ENCODE data around the gene KCNAB1.

Gene KCNAB1

GRCh38 chr3:156373095-156373494 is 252.7 kb downstream of the KCNAB1 start:
- Histone ChIP-seq H3K36me3 (ENCODE audit: low read length) (no peaks in the 10 kb centered on the region), H3K27me3 (ENCODE audit: low read length) (no peaks in the 10 kb centered on the region), H3K79me2 (ENCODE audit: insufficient read depth, low read length) (no peaks in the 10 kb centered on the region), H3K4me3 (ENCODE audit: insufficient read depth, low read length, poor library complexity, severe bottlenecking) (no peak overlapping the region), H3K9me3 (ENCODE audit: insufficient read depth, low read length) (no peaks in the 10 kb centered on the region), H3F3A (ENCODE audit: insufficient read depth) (no peaks in the 10 kb centered on the region), H2AFZ (ENCODE audit: low read depth, low read length, severe bottlenecking) (no peak overlapping the region), H4K20me1 (ENCODE audit: low read depth, low read length) (no peaks in the 10 kb centered on the region), H3K4me2 (ENCODE audit: low read depth, low read length, poor library complexity, severe bottlenecking) (no peak overlapping the region), H3K27ac (ENCODE audit: low read depth, low read length) (no peak overlapping the region), H3K9me2 (replicated peaks; ENCODE audit: insufficient read depth, low read length) (no peaks in the 10 kb centered on the region), H3K9ac (ENCODE audit: low read length) (no peak overlapping the region)
- TF ChIP-seq EZH2phosphoT487 (conservative IDR thresholded peaks at IDR 0.05; ENCODE audit: low read length) (no peak), CTCF (IDR thresholded peaks at IDR 0.05; ENCODE audit: insufficient read depth, low read length, poor library complexity, severe bottlenecking) (no peak)

- no peaks in the 10 kb centered on the region for H3K36me3 ChIP-seq (ENCODE audit: low read length)
- H3K79me2 ChIP-seq (ENCODE audit: insufficient read depth, low read length): no peaks in the 10 kb centered on the region
- no peak overlapping the region for H2AFZ ChIP-seq (ENCODE audit: low read depth, low read length, severe bottlenecking)
- H3K27ac ChIP-seq (ENCODE audit: low read depth, low read length): no peak overlapping the region
- no peak overlapping the region for H3K9ac ChIP-seq (ENCODE audit: low read length)
- no peaks in the 10 kb centered on the region for H3K9me3 ChIP-seq (ENCODE audit: insufficient read depth, low read length)
- no peak for TF ChIP-seq EZH2phosphoT487 (conservative IDR thresholded peaks at IDR 0.05; ENCODE audit: low read length)
- no peak for TF ChIP-seq CTCF (IDR thresholded peaks at IDR 0.05; ENCODE audit: insufficient read depth, low read length, poor library complexity, severe bottlenecking)
- no peaks in the 10 kb centered on the region for H3K27me3 ChIP-seq (ENCODE audit: low read length)
- no peak overlapping the region for H3K4me3 ChIP-seq (ENCODE audit: insufficient read depth, low read length, poor library complexity, severe bottlenecking)
- no peak overlapping the region for H3K4me2 ChIP-seq (ENCODE audit: low read depth, low read length, poor library complexity, severe bottlenecking)
- H4K20me1 ChIP-seq (ENCODE audit: low read depth, low read length): no peaks in the 10 kb centered on the region
- H3F3A ChIP-seq (ENCODE audit: insufficient read depth): no peaks in the 10 kb centered on the region
- H3K9me2 ChIP-seq (replicated peaks; ENCODE audit: insufficient read depth, low read length): no peaks in the 10 kb centered on the region
Observed at GRCh38 chr3:156373654-156374053, 253.3 kb downstream of the KCNAB1 start.

- Histone ChIP-seq H3K4me2 (ENCODE audit: low read depth, low read length, poor library complexity, severe bottlenecking) (no peak overlapping the region), H3K27me3 (ENCODE audit: low read length) (no peaks in the 10 kb centered on the region), H3K4me3 (ENCODE audit: insufficient read depth, low read length, poor library complexity, severe bottlenecking) (no peak overlapping the region), H3K36me3 (ENCODE audit: low read length) (no peaks in the 10 kb centered on the region), H2AFZ (ENCODE audit: low read depth, low read length, severe bottlenecking) (no peak overlapping the region), H3K79me2 (ENCODE audit: insufficient read depth, low read length) (no peaks in the 10 kb centered on the region), H3K9me3 (ENCODE audit: insufficient read depth, low read length) (no peaks in the 10 kb centered on the region), H3K9ac (ENCODE audit: low read length) (no peak overlapping the region), H4K20me1 (ENCODE audit: low read depth, low read length) (no peaks in the 10 kb centered on the region), H3F3A (ENCODE audit: insufficient read depth) (no peaks in the 10 kb centered on the region), H3K9me2 (replicated peaks; ENCODE audit: insufficient read depth, low read length) (no peaks in the 10 kb centered on the region), H3K27ac (ENCODE audit: low read depth, low read length) (no peak overlapping the region)
- TF ChIP-seq CTCF (IDR thresholded peaks at IDR 0.05; ENCODE audit: insufficient read depth, low read length, poor library complexity, severe bottlenecking) (no peak), EZH2phosphoT487 (conservative IDR thresholded peaks at IDR 0.05; ENCODE audit: low read length) (no peak)
Observed at GRCh38 chr3:156376199-156376598, 255.8 kb downstream of the KCNAB1 start.
